ENCODE data around the gene IL6R. TPM values are rescaled to one million over a fixed set of nuclear protein-coding genes. Genes with fewer than 3 reads are reported as not detected.

The IL6R gene
- total and polyA plus RNA-seq, 2 experiments from 2014 or later: 35.1 to 38.5 TPM

GRCh38 chr1:154406886-154407197 lies 1.7 kb downstream of the IL6R start:
- Histone ChIP-seq H2AFZ (no peak overlapping the region), H3K27ac (peak overlapping the region; percentile 96), H3K4me2 (peak overlapping the region; percentile 94), H3K9me3 (ENCODE audit: low read depth) (no peaks in the 10 kb centered on the region), H3K79me2 (peaks cover 23% of the 10 kb centered on the region), H3K4me1 (ENCODE audit: insufficient read depth) (peaks cover 37% of the 10 kb centered on the region), H3K4me3 (no peak overlapping the region), H3K9me2 (replicated peaks; ENCODE audit: insufficient read depth) (no peaks in the 10 kb centered on the region), H3K27me3 (no peaks in the 10 kb centered on the region), H3K36me3 (replicated peaks; ENCODE audit: insufficient read depth, low read depth) (no peaks in the 10 kb centered on the region), H4K20me1 (ENCODE audit: insufficient read depth, poor library complexity, severe bottlenecking) (no peaks in the 10 kb centered on the region)
- 97% methylated on average over 3 of the region's 3 CpGs for WGBS (ENCODE audit: low lambda C conversion rate, missing lambda C conversion rate)
- DNase-seq (ENCODE audit: low spot score): no peak
- no peak for TF ChIP-seq EZH2 (IDR thresholded peaks at IDR 0.05; ENCODE audit: borderline replicate concordance)
- TF ChIP-seq CTCF (IDR thresholded peaks at IDR 0.05; ENCODE audit: poor library complexity): no peak
- no peak for TF ChIP-seq EZH2phosphoT487 (IDR thresholded peaks at IDR 0.05; ENCODE audit: low read depth, severe bottlenecking, unreplicated experiment)

DNA sequence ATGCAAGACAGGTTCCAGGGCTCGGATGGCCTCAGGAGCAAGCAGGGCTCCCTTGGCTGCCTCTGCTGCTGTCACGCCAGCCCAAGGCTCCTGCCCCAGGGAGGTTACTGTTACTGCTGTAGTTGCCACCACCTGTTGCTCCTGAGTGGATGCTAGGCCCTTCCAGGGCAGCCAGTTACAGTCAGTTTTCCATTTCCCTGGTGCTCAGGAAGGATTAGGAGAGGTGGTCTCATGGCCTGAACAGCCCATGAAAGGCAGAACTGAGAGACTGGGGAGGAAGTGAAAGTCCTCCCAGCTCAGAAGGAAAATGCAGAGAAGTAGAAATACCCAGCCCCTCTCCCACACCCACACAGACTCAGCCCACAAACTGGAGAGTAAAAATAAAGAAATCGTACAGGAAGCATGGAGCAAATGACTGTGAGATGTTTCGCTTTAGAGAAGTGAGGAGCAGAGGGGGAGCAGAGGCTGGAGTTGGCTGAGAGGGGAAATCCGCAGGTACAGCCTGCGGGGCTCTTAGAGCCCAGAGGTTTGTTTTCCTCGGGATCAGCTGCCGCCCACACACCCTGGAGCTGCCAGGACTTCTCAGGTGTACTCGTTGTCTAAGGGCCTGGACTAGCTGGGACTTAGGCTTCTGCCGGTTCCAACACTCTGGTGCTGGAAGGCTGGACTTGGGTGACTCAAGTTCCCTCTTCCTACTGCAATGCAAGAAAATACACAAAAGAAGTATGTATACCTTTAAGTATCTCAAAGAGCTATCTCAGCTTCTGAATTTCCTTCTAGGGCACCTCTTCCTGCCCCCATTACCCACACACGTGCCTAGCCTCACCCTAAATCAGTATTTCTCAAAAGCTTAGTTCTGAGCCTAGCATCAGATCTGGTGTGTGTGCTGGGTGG lies 2.3 kb downstream of the IL6R start:
- peak overlapping the region; percentile 94 for H3K4me2 ChIP-seq
- H2AFZ ChIP-seq: no peak overlapping the region
- peak overlapping the region; percentile 96 for H3K27ac ChIP-seq
- H3K79me2 ChIP-seq: peaks cover 24% of the 10 kb centered on the region
- peaks cover 37% of the 10 kb centered on the region for H3K4me1 ChIP-seq (ENCODE audit: insufficient read depth)
- no peaks in the 10 kb centered on the region for H3K9me2 ChIP-seq (replicated peaks; ENCODE audit: insufficient read depth)
- DNase-seq (ENCODE audit: low spot score): no peak
- H3K36me3 ChIP-seq (replicated peaks; ENCODE audit: insufficient read depth, low read depth): no peaks in the 10 kb centered on the region
- no peaks in the 10 kb centered on the region for H4K20me1 ChIP-seq (ENCODE audit: insufficient read depth, poor library complexity, severe bottlenecking)
- H3K9me3 ChIP-seq (ENCODE audit: low read depth): no peaks in the 10 kb centered on the region
- TF ChIP-seq EZH2 (IDR thresholded peaks at IDR 0.05; ENCODE audit: borderline replicate concordance) (no peak), CTCF (IDR thresholded peaks at IDR 0.05; ENCODE audit: poor library complexity) (no peak), EZH2phosphoT487 (IDR thresholded peaks at IDR 0.05; ENCODE audit: low read depth, severe bottlenecking, unreplicated experiment) (no peak)
- 64% methylated on average over 11 of the region's 11 CpGs for WGBS (ENCODE audit: low lambda C conversion rate, missing lambda C conversion rate)
- no peak overlapping the region for H3K4me3 ChIP-seq
- H3K27me3 ChIP-seq: no peaks in the 10 kb centered on the region

- H3K79me2 ChIP-seq: peaks cover 32% of the 10 kb centered on the region
- no peaks in the 10 kb centered on the region for H3K9me3 ChIP-seq (ENCODE audit: low read depth)
- TF ChIP-seq EZH2 (IDR thresholded peaks at IDR 0.05; ENCODE audit: borderline replicate concordance) (no peak), CTCF (IDR thresholded peaks at IDR 0.05; ENCODE audit: poor library complexity) (no peak), EZH2phosphoT487 (IDR thresholded peaks at IDR 0.05; ENCODE audit: low read depth, severe bottlenecking, unreplicated experiment) (no peak)
These were observed 3.1 kb downstream of the IL6R start for GRCh38 chr1:154408174-154408777.

More at GRCh38 chr1:154408174-154408777, 3.1 kb downstream of the IL6R start:
- H2AFZ ChIP-seq: no peak overlapping the region
- peaks cover 37% of the 10 kb centered on the region for H3K4me1 ChIP-seq (ENCODE audit: insufficient read depth)
- H3K27ac ChIP-seq: peak overlapping the region; percentile 96
- DNase-seq (ENCODE audit: low spot score): no peak
- H3K27me3 ChIP-seq: no peaks in the 10 kb centered on the region
- WGBS (ENCODE audit: low lambda C conversion rate, missing lambda C conversion rate): 50% methylated on average over 7 of the region's 7 CpGs
- peak overlapping the region; percentile 94 for H3K4me2 ChIP-seq
- H4K20me1 ChIP-seq (ENCODE audit: insufficient read depth, poor library complexity, severe bottlenecking): no peaks in the 10 kb centered on the region
- no peaks in the 10 kb centered on the region for H3K36me3 ChIP-seq (replicated peaks; ENCODE audit: insufficient read depth, low read depth)
- H3K4me3 ChIP-seq: no peak overlapping the region
- no peaks in the 10 kb centered on the region for H3K9me2 ChIP-seq (replicated peaks; ENCODE audit: insufficient read depth)
